GM18505 (cell line): ENCODE measurements around the gene PHF12.
"Not testable (repeated sequence)": the region's sequence is repeated elsewhere in the genome, so short reads cannot be mapped to it uniquely, and the experiment has no call there.

ENCODE experiments used
- ATAC-seq: cut with Tn5 transposase; IDR thresholded peaks from one replicate; pipeline ENCODE4 v1.9.1; 2021; ENCODE audit not compliant: unreplicated experiment
- POLR2A ChIP-seq: IDR thresholded peaks from 4 replicates; pipeline ENCODE4 v1.6.1; 2011; ENCODE audit warnings: borderline replicate concordance; ENCODE audit not compliant: insufficient read depth, insufficient read length; ENCODE audit errors: extremely low read depth

The PHF12 gene

GRCh38 chr17:28920201-28920600, 31.1 kb downstream of the PHF12 start:
- ATAC-seq, result no peak
- TF ChIP-seq POLR2A, result no peak

- no peak for TF ChIP-seq POLR2A
- ATAC-seq, result no peak
These were observed 33.0 kb downstream of the PHF12 start for GRCh38 chr17:28918295-28918694.

- TF ChIP-seq POLR2A, result no peak
- no peak for ATAC-seq
These were observed 33.9 kb downstream of the PHF12 start for GRCh38 chr17:28917465-28917864.

- no peak for TF ChIP-seq POLR2A
- ATAC-seq, result no peak
These were observed 34.3 kb downstream of the PHF12 start for GRCh38 chr17:28917029-28917428.

GRCh38 chr17:28916302-28916934, 34.9 kb downstream of the PHF12 start:
- TF ChIP-seq POLR2A, result no peak
- no peak for ATAC-seq

GRCh38 chr17:28912938-28913333, 38.4 kb downstream of the PHF12 start:
- no peak for ATAC-seq
- TF ChIP-seq POLR2A, result no peak

- no peak for ATAC-seq
- TF ChIP-seq POLR2A, result no peak
These were observed 38.9 kb downstream of the PHF12 start for GRCh38 chr17:28912281-28912937.

GRCh38 chr17:28911411-28912045, 39.8 kb downstream of the PHF12 start:
- TF ChIP-seq POLR2A, result no peak
- ATAC-seq, result no peak

- no peak for TF ChIP-seq POLR2A
- no peak for ATAC-seq
These were observed 40.8 kb downstream of the PHF12 start for GRCh38 chr17:28910534-28910933.

GRCh38 chr17:28908640-28909167, 42.6 kb downstream of the PHF12 start:
- ATAC-seq, result no peak
- no peak for TF ChIP-seq POLR2A

GRCh38 chr17:28907709-28908475, 43.4 kb downstream of the PHF12 start:
- no peak for TF ChIP-seq POLR2A
- no peak for ATAC-seq

- ATAC-seq, result no peak
- TF ChIP-seq POLR2A, result no peak
These were observed 44.4 kb downstream of the PHF12 start for GRCh38 chr17:28906706-28907438.

- ATAC-seq, result no peak
- TF ChIP-seq POLR2A, result no peak
These were observed 45.0 kb downstream of the PHF12 start for GRCh38 chr17:28906276-28906675.

GRCh38 chr17:28904800-28905199, 46.5 kb downstream of the PHF12 start:
- TF ChIP-seq POLR2A, result no peak
- ATAC-seq, result no peak

GRCh38 chr17:28903546-28903841, 47.8 kb downstream of the PHF12 start:
- not testable (repeated sequence) for ATAC-seq
